AG04449 (cell line): ENCODE data around the gene FXYD3.

ENCODE experiments used
- CTCF ChIA-PET: fragments of 350-600 bp; formaldehyde crosslinking; extraction: SDS; loops from one replicate; lab custom pipeline; 2021; ENCODE audit warnings: antibody characterized with exemption; lab: Yijun Ruan, JAX
- POLR2A ChIA-PET: fragments of 400-600, 350-600 bp; formaldehyde crosslinking; extraction: SDS; loops from one replicate; lab custom pipeline; 2020; ENCODE audit warnings: antibody characterized with exemption, inconsistent platforms; lab: Yijun Ruan, JAX
- DNase-seq: peaks from one replicate; pipeline ENCODE4 v3.0.0-alpha.2; 2010; ENCODE audit warnings: low read depth, low spot score
- H3K4me3 ChIP-seq: 2 replicates; pipeline ENCODE4 v1.5.1; 2011; ENCODE audit warnings: low read depth, mild to moderate bottlenecking, control low read depth, low read length
- TF ChIP-seq, protein P1 (sequence below): IDR thresholded peaks from one replicate; pipeline ENCODE4 v1.5.1; 2011; ENCODE audit warnings: mild to moderate bottlenecking, moderate library complexity, low read length, control low read depth, inconsistent platforms; ENCODE audit not compliant: insufficient read depth; ENCODE audit errors: missing control alignments

Gene FXYD3

GRCh38 chr19:35165200-35166058 is 49.8 kb downstream of the FXYD3 start:
- ChIA-PET POLR2A (no interaction called here), CTCF (no interaction called here)
- TF ChIP-seq, protein P1, sequence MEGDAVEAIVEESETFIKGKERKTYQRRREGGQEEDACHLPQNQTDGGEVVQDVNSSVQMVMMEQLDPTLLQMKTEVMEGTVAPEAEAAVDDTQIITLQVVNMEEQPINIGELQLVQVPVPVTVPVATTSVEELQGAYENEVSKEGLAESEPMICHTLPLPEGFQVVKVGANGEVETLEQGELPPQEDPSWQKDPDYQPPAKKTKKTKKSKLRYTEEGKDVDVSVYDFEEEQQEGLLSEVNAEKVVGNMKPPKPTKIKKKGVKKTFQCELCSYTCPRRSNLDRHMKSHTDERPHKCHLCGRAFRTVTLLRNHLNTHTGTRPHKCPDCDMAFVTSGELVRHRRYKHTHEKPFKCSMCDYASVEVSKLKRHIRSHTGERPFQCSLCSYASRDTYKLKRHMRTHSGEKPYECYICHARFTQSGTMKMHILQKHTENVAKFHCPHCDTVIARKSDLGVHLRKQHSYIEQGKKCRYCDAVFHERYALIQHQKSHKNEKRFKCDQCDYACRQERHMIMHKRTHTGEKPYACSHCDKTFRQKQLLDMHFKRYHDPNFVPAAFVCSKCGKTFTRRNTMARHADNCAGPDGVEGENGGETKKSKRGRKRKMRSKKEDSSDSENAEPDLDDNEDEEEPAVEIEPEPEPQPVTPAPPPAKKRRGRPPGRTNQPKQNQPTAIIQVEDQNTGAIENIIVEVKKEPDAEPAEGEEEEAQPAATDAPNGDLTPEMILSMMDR, result no peak
- no peak overlapping the region for H3K4me3 ChIP-seq
- DNase-seq, result no peak

DNA sequence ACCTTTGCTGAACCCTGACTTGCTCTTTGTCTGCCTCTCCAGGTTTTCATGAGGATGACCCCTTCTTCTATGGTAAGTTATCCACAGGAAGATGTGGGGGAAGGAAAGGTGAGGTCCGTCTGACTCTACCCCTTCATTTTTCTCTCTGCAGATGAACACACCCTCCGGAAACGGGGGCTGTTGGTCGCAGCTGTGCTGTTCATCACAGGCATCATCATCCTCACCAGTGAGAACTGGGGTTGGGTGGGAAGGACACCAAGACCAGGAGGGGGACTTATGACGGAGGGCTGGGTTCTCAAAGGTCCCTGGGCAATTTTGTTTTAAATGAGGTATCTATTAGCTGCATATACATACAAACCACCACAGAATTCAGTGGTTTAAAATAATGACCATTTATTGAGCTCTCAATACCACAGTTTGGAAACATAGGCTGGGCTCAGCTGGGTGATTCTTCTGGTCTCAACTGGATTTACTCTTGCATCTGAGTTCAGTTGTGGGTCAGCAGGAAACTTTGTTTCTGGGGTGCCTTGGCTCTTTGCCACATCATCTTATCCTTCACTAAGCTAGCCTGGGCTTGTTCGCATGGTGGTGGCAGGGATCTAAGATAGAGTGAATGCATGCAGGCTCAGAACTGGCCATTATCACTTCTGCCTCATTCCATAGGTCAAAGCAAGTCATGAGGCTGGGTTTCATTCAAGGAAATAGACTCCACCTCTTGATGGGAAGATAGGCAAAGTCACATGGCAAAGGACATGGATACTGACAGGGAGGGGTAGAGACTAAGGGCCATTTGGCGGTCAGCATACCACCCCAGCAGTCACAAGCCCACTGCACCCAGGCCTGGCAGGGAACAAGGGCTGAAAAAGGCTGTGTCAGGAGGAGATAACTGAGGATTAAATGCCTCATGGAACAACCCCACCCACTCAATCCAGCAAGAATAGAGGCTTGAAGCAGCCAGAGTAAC is 50.8 kb downstream of the FXYD3 start:
- TF ChIP-seq, protein P1, result no peak
- ChIA-PET POLR2A (no interaction called here), CTCF (no interaction called here)
- H3K4me3 ChIP-seq, result no peak overlapping the region
- no peak for DNase-seq

DNA sequence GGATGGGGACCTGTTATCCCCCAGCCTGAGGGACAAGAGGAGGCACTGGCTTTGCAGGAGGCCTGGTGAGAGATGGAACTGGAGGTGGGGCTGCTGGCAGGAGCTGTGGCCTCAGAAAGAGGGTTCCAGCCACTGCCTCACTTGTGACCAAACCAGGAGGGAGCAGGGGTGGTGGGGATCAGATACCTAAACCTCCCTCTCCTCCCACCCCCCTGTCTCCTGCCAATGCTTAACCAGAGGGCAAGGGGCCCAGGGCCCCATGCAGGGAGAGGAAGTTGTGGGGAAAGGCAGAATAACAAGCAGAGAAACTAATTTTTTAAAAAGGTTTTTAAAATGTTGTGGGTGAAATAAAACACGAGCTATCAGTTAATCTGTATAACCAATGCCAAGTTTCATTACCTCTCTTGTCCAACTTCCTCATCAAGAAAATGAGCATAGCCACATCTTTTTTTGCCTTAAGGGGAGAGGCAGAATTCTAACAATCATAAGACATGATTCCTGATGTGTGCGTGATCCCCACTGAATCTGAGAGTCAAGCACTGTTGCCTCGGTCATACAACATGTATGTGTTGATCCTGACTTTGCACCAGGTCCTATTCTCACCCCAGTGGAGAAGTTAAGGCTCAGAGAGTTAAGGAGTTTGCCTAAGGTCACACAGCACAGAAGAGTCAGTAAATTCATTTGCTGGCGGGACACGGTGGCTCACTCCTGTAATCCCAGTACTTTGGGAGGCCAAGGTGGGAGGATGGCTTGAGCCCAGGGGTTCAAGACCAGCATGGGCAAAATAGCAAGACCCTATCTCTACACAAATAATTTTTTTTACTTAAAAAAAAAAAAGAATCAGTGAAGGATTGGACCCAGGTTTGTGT is 51.9 kb downstream of the FXYD3 start:
- ChIA-PET POLR2A (no interaction called here), CTCF (interaction anchor here (1.1 kb wide), 1 partner anchor 25 kb away, joined by 3 read pairs; no protein-coding TSS in a partner anchor)
- no peak overlapping the region for H3K4me3 ChIP-seq
- TF ChIP-seq, protein P1, result no peak
- DNase-seq, result no peak

- POLR2A ChIA-PET, result no interaction called here
- H3K4me3 ChIP-seq, result no peak overlapping the region
- no peak for DNase-seq
- TF ChIP-seq, protein P1, result no peak
- CTCF ChIA-PET, result no interaction called here
Measured at GRCh38 chr19:35168196-35168595, 52.6 kb downstream of the FXYD3 start.

DNA sequence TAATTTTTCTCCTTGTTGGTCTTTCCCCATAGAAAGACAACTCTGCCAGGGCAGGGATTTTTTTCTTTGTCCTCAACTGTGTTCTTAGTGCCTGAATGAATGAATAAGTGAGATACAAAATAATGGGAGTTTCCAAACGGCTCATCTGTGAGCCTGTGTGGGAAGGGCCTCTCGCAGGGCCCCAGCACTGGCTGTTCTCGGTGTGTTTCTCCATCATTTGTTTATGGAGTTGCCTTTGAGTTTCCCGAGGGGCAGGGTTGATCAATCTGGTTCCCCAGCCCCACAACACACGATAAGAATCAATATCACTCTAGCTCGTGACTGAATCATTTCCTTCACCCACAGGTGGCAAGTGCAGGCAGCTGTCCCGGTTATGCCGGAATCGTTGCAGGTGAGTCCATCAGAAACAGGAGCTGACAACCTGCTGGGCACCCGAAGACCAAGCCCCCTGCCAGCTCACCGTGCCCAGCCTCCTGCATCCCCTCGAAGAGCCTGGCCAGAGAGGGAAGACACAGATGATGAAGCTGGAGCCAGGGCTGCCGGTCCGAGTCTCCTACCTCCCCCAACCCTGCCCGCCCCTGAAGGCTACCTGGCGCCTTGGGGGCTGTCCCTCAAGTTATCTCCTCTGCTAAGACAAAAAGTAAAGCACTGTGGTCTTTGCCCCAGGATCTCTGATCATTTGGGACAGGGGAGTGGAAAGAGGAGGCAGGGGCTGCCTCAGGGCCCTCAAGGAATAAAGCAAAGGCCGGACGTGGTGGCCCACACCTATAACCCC is 53.8 kb downstream of the FXYD3 start:
- H3K4me3 ChIP-seq, result no peak overlapping the region
- ChIA-PET POLR2A (interaction anchor here (1.2 kb wide), 2 partner anchors 9 to 13 kb away, joined by 5 read pairs; no protein-coding TSS in a partner anchor), CTCF (interaction anchor here (0.8 to 1.4 kb wide), 2 partner anchors 15 to 28 kb away, joined by 3 read pairs; partner anchors contain the start of gene FXYD5)
- TF ChIP-seq, protein P1, result no peak
- DNase-seq, result no peak
